Measurements from ENCODE around the gene ERLEC1.
"Not testable (repeated sequence)": the region's sequence is repeated elsewhere in the genome, so short reads cannot be mapped to it uniquely, and the experiment has no call there.

GRCh38 chr2:53851052-53851757, 64.4 kb downstream of the ERLEC1 start:
- TF ChIP-seq CTCF (IDR thresholded peaks at IDR 0.05; ENCODE audit: low read depth, low read length, missing input control); NR2F2 (IDR thresholded peaks at IDR 0.05): not testable (repeated sequence)
- TF ChIP-seq ZBTB33 (IDR thresholded peaks at IDR 0.05) = peak; percentile 65
- peak; percentile 71 for TF ChIP-seq HNF4G (IDR thresholded peaks at IDR 0.05)
- peak; percentile 47 to 50 for TF ChIP-seq RAD21 (IDR thresholded peaks at IDR 0.05)
- TF ChIP-seq TAF1 (conservative IDR thresholded peaks at IDR 0.05) = peak; percentile 69
- peak; percentile 71 for TF ChIP-seq YY1 (IDR thresholded peaks at IDR 0.05)
- peak; percentile 57 for TF ChIP-seq REST (IDR thresholded peaks at IDR 0.05)

Measured in liver (tissue), 3 donors.